HG03378 (cell line): Measurements from ENCODE around the gene CCNI.

Experiments used
- ATAC-seq: cut with Tn5 transposase; IDR thresholded peaks from one replicate; pipeline ENCODE4 v1.9.1; 2021; ENCODE audit warnings: mild to moderate bottlenecking, moderate library complexity; ENCODE audit not compliant: unreplicated experiment

The CCNI gene

GRCh38 chr4:77007358-77008230 lies 68.2 kb downstream of the CCNI start:
- ATAC-seq = peak; percentile 83

- ATAC-seq = no peak
Measured at GRCh38 chr4:77006753-77007353, 68.9 kb downstream of the CCNI start.

GRCh38 chr4:77003400-77003799 lies 72.4 kb downstream of the CCNI start:
- ATAC-seq = no peak

- no peak for ATAC-seq
Measured at GRCh38 chr4:77002321-77003107, 73.3 kb downstream of the CCNI start.

- no peak for ATAC-seq
Measured at GRCh38 chr4:77001907-77002306, 73.9 kb downstream of the CCNI start.

GRCh38 chr4:76998251-76998901 lies 77.4 kb downstream of the CCNI start:
- ATAC-seq = no peak

GRCh38 chr4:76997532-76997931 lies 78.3 kb downstream of the CCNI start:
- no peak for ATAC-seq
